ENCODE results near the gene TSEN15.

TSEN15 gene

GRCh38 chr1:184050636-184051035 lies 894 bp upstream of the TSEN15 start:
- peak overlapping the region; percentile 90 to 93 for H3K4me3 ChIP-seq (ENCODE audit: low read length in 2 of 2)
- peaks cover 0 to 6% of the 10 kb centered on the region in 2 donors for H3K27me3 ChIP-seq (ENCODE audit: control insufficient read depth in 2 of 2, insufficient read depth in 2 of 2, low read length in 2 of 2)
- peak overlapping the region in 1 of 2 donors; percentile 79 for H3K9ac ChIP-seq (ENCODE audit: low read depth in 1 of 2, low read length in 2 of 2)
- no peaks in the 10 kb centered on the region for H3K9me3 ChIP-seq (ENCODE audit: control insufficient read depth in 2 of 2, low read length in 2 of 2)
- peaks cover 8 to 10% of the 10 kb centered on the region in 2 donors for H3K4me1 ChIP-seq (ENCODE audit: control insufficient read depth in 2 of 2, insufficient read depth in 2 of 2, low read length in 2 of 2)
- no peak overlapping the region for H3K27ac ChIP-seq (ENCODE audit: low read depth in 2 of 2, low read length in 2 of 2)
- H3K36me3 ChIP-seq (ENCODE audit: control insufficient read depth in 2 of 2, insufficient read depth in 2 of 2, low read length in 2 of 2) = peaks cover 0 to 2% of the 10 kb centered on the region in 2 donors

DNA sequence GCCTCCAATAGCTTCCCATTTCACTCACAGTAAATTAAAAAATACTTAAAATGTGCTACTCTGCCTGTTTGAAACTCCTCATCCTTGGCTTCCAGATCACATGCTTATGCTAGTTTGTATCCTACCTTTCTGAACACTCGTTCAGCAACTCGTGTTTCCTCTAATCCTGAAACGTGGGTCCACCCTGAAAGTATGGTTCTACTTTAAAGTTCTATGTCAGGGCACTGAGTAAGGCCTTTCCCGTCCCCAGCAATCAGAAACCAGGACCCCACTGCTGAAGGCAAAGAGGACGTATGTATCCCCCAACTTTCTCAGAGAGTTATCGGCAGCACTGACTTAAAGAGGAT lies 419 bp upstream of the TSEN15 start:
- peak overlapping the region; percentile 24 to 49 for H3K27ac ChIP-seq (ENCODE audit: low read depth in 2 of 2, low read length in 2 of 2)
- peaks cover 8 to 10% of the 10 kb centered on the region in 2 donors for H3K4me1 ChIP-seq (ENCODE audit: control insufficient read depth in 2 of 2, insufficient read depth in 2 of 2, low read length in 2 of 2)
- H3K4me3 ChIP-seq (ENCODE audit: low read length in 2 of 2) = peak overlapping the region; percentile 90 to 93
- H3K9me3 ChIP-seq (ENCODE audit: control insufficient read depth in 2 of 2, low read length in 2 of 2) = no peaks in the 10 kb centered on the region
- peak overlapping the region; percentile 61 to 79 for H3K9ac ChIP-seq (ENCODE audit: low read depth in 1 of 2, low read length in 2 of 2)
- peaks cover 0 to 6% of the 10 kb centered on the region in 2 donors for H3K27me3 ChIP-seq (ENCODE audit: control insufficient read depth in 2 of 2, insufficient read depth in 2 of 2, low read length in 2 of 2)
- peaks cover 0 to 2% of the 10 kb centered on the region in 2 donors for H3K36me3 ChIP-seq (ENCODE audit: control insufficient read depth in 2 of 2, insufficient read depth in 2 of 2, low read length in 2 of 2)

DNA sequence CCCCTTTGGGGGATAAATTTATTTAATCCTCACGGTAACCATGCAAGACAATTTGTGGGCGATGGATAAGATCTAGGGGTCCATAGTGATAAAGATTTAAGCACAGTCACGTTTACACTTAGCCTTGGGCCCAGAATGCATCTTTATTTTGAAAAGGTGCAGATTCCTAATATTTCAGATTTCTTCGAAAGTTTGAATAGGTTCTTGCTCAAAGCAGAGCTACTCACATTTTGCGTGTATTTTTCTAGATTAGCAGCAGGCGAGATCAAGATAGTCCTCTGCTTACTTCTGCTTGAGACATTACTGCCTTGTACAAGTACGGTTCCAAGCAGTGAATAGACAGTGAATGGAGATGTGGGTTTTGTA lies 647 bp downstream of the TSEN15 start:
- Histone ChIP-seq H3K27ac (ENCODE audit: low read depth in 2 of 2, low read length in 2 of 2) (peak overlapping the region in 1 of 2 donors; percentile 69), H3K9me3 (ENCODE audit: control insufficient read depth in 2 of 2, low read length in 2 of 2) (no peaks in the 10 kb centered on the region)

DNA sequence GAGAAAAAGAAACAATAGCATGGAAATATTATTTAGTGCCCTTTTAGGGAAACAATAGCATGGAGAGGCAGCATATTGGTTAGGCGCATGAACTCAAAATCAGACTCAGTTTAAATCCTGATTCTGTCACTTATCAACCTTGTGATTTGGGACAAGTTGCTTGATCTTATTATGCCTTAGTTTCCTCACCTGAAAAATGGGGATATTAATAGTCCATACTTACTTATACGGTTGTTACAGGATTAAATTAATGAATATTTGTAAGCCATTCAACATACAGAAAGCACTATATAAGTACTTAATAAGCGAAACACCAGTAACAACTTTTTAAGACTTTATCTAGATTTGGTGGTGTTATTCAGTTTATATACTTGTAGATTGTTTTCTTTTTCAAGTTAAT lies 1.2 kb downstream of the TSEN15 start:
- Histone ChIP-seq H3K9ac (ENCODE audit: low read depth in 1 of 2, low read length in 2 of 2) (no peak overlapping the region), H3K4me1 (ENCODE audit: control insufficient read depth in 2 of 2, insufficient read depth in 2 of 2, low read length in 2 of 2) (peaks cover 8 to 10% of the 10 kb centered on the region in 2 donors), H3K4me3 (ENCODE audit: low read length in 2 of 2) (peak overlapping the region; percentile 90 to 93), H3K9me3 (ENCODE audit: control insufficient read depth in 2 of 2, low read length in 2 of 2) (no peaks in the 10 kb centered on the region), H3K36me3 (ENCODE audit: control insufficient read depth in 2 of 2, insufficient read depth in 2 of 2, low read length in 2 of 2) (peaks cover 0 to 2% of the 10 kb centered on the region in 2 donors), H3K27ac (ENCODE audit: low read depth in 2 of 2, low read length in 2 of 2) (no peak overlapping the region), H3K27me3 (ENCODE audit: control insufficient read depth in 2 of 2, insufficient read depth in 2 of 2, low read length in 2 of 2) (peaks cover 0 to 6% of the 10 kb centered on the region in 2 donors)

More for the DNA sequence above, 647 bp downstream of the TSEN15 start:
- peaks cover 0 to 2% of the 10 kb centered on the region in 2 donors for H3K36me3 ChIP-seq (ENCODE audit: control insufficient read depth in 2 of 2, insufficient read depth in 2 of 2, low read length in 2 of 2)
- H3K4me3 ChIP-seq (ENCODE audit: low read length in 2 of 2) = peak overlapping the region; percentile 90 to 93
- H3K4me1 ChIP-seq (ENCODE audit: control insufficient read depth in 2 of 2, insufficient read depth in 2 of 2, low read length in 2 of 2) = peaks cover 8 to 10% of the 10 kb centered on the region in 2 donors
- H3K9ac ChIP-seq (ENCODE audit: low read depth in 1 of 2, low read length in 2 of 2) = peak overlapping the region; percentile 75 to 79
- H3K27me3 ChIP-seq (ENCODE audit: control insufficient read depth in 2 of 2, insufficient read depth in 2 of 2, low read length in 2 of 2) = peaks cover 0 to 6% of the 10 kb centered on the region in 2 donors

DNA sequence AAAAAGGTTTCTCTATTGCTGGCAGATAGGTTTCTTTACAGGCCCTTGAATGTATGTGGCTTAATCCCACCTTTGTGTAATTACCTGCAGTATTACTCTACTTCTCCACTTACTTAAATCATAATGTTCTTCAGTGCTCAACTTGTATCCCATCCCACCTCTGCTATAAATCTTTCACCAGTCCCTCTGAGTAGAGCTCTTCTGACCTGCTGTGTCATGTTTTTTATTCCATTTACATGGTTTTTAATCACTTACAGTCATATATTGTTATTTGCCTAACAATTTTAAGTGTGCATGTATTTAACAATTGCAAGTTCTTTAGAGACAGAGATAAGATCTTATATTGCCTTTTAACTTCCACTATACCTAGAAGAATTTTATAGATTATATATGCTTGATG lies 2.4 kb downstream of the TSEN15 start:
- Histone ChIP-seq H3K36me3 (ENCODE audit: control insufficient read depth in 2 of 2, insufficient read depth in 2 of 2, low read length in 2 of 2) (peaks cover 0 to 2% of the 10 kb centered on the region in 2 donors), H3K9me3 (ENCODE audit: control insufficient read depth in 2 of 2, low read length in 2 of 2) (no peaks in the 10 kb centered on the region)

GRCh38 chr1:184056921-184057555 lies 5.5 kb downstream of the TSEN15 start:
- no peaks in the 10 kb centered on the region for H3K27me3 ChIP-seq (ENCODE audit: control insufficient read depth in 2 of 2, insufficient read depth in 2 of 2, low read length in 2 of 2)
- no peak overlapping the region for H3K4me3 ChIP-seq (ENCODE audit: low read length in 2 of 2)
- H3K9ac ChIP-seq (ENCODE audit: low read depth in 1 of 2, low read length in 2 of 2) = no peak overlapping the region
- H3K36me3 ChIP-seq (ENCODE audit: control insufficient read depth in 2 of 2, insufficient read depth in 2 of 2, low read length in 2 of 2) = peaks cover 0 to 2% of the 10 kb centered on the region in 2 donors
- no peak overlapping the region for H3K27ac ChIP-seq (ENCODE audit: low read depth in 2 of 2, low read length in 2 of 2)
- H3K9me3 ChIP-seq (ENCODE audit: control insufficient read depth in 2 of 2, low read length in 2 of 2) = no peaks in the 10 kb centered on the region
- peaks cover 6% of the 10 kb centered on the region in 2 donors for H3K4me1 ChIP-seq (ENCODE audit: control insufficient read depth in 2 of 2, insufficient read depth in 2 of 2, low read length in 2 of 2)

More for the DNA sequence above, 2.4 kb downstream of the TSEN15 start:
- no peak overlapping the region for H3K27ac ChIP-seq (ENCODE audit: low read depth in 2 of 2, low read length in 2 of 2)
- no peak overlapping the region for H3K9ac ChIP-seq (ENCODE audit: low read depth in 1 of 2, low read length in 2 of 2)
- no peak overlapping the region for H3K4me3 ChIP-seq (ENCODE audit: low read length in 2 of 2)
- H3K27me3 ChIP-seq (ENCODE audit: control insufficient read depth in 2 of 2, insufficient read depth in 2 of 2, low read length in 2 of 2) = peaks cover 0 to 6% of the 10 kb centered on the region in 2 donors
- H3K4me1 ChIP-seq (ENCODE audit: control insufficient read depth in 2 of 2, insufficient read depth in 2 of 2, low read length in 2 of 2) = peaks cover 8 to 10% of the 10 kb centered on the region in 2 donors

- H3K4me1 ChIP-seq (ENCODE audit: control insufficient read depth in 2 of 2, insufficient read depth in 2 of 2, low read length in 2 of 2) = no peaks in the 10 kb centered on the region
- H3K9ac ChIP-seq (ENCODE audit: low read depth in 1 of 2, low read length in 2 of 2) = no peak overlapping the region
- H3K36me3 ChIP-seq (ENCODE audit: control insufficient read depth in 2 of 2, insufficient read depth in 2 of 2, low read length in 2 of 2) = peaks cover 0 to 2% of the 10 kb centered on the region in 2 donors
- no peaks in the 10 kb centered on the region for H3K9me3 ChIP-seq (ENCODE audit: control insufficient read depth in 2 of 2, low read length in 2 of 2)
- H3K4me3 ChIP-seq (ENCODE audit: low read length in 2 of 2) = no peak overlapping the region
- H3K27ac ChIP-seq (ENCODE audit: low read depth in 2 of 2, low read length in 2 of 2) = no peak overlapping the region
- H3K27me3 ChIP-seq (ENCODE audit: control insufficient read depth in 2 of 2, insufficient read depth in 2 of 2, low read length in 2 of 2) = no peaks in the 10 kb centered on the region
Observed at GRCh38 chr1:184059887-184060286, 8.4 kb downstream of the TSEN15 start.

DNA sequence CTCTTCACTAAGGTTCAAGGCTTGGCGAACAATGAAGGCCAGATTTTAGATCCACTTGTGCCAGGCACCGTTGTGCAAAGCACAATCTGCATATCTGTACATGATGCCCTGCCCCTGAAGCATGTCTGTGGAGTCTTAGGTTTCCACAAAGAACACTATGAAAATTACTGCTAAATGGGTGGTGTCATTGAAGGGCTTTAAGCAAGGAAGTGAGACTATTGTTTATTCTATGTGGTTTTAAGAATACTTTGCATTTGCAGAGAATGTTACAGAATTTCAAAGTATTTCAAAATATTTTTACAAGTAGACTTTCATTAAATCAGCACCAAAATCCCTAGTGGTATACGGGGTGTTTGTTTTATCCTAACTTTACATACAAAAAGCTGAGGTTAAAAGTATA lies 8.8 kb downstream of the TSEN15 start:
- Histone ChIP-seq H3K27ac (ENCODE audit: low read depth in 2 of 2, low read length in 2 of 2) (no peak overlapping the region), H3K36me3 (ENCODE audit: control insufficient read depth in 2 of 2, insufficient read depth in 2 of 2, low read length in 2 of 2) (no peaks in the 10 kb centered on the region), H3K9me3 (ENCODE audit: control insufficient read depth in 2 of 2, low read length in 2 of 2) (no peaks in the 10 kb centered on the region), H3K9ac (ENCODE audit: low read depth in 1 of 2, low read length in 2 of 2) (no peak overlapping the region), H3K27me3 (ENCODE audit: control insufficient read depth in 2 of 2, insufficient read depth in 2 of 2, low read length in 2 of 2) (no peaks in the 10 kb centered on the region), H3K4me3 (ENCODE audit: low read length in 2 of 2) (no peak overlapping the region), H3K4me1 (ENCODE audit: control insufficient read depth in 2 of 2, insufficient read depth in 2 of 2, low read length in 2 of 2) (no peaks in the 10 kb centered on the region)

- Histone ChIP-seq H3K27ac (ENCODE audit: low read depth in 2 of 2, low read length in 2 of 2) (no peak overlapping the region), H3K27me3 (ENCODE audit: control insufficient read depth in 2 of 2, insufficient read depth in 2 of 2, low read length in 2 of 2) (no peaks in the 10 kb centered on the region), H3K9ac (ENCODE audit: low read depth in 1 of 2, low read length in 2 of 2) (no peak overlapping the region), H3K36me3 (ENCODE audit: control insufficient read depth in 2 of 2, insufficient read depth in 2 of 2, low read length in 2 of 2) (no peaks in the 10 kb centered on the region), H3K4me1 (ENCODE audit: control insufficient read depth in 2 of 2, insufficient read depth in 2 of 2, low read length in 2 of 2) (no peaks in the 10 kb centered on the region), H3K4me3 (ENCODE audit: low read length in 2 of 2) (no peak overlapping the region), H3K9me3 (ENCODE audit: control insufficient read depth in 2 of 2, low read length in 2 of 2) (no peaks in the 10 kb centered on the region)
Observed at GRCh38 chr1:184061396-184062003, 10.0 kb downstream of the TSEN15 start.

DNA sequence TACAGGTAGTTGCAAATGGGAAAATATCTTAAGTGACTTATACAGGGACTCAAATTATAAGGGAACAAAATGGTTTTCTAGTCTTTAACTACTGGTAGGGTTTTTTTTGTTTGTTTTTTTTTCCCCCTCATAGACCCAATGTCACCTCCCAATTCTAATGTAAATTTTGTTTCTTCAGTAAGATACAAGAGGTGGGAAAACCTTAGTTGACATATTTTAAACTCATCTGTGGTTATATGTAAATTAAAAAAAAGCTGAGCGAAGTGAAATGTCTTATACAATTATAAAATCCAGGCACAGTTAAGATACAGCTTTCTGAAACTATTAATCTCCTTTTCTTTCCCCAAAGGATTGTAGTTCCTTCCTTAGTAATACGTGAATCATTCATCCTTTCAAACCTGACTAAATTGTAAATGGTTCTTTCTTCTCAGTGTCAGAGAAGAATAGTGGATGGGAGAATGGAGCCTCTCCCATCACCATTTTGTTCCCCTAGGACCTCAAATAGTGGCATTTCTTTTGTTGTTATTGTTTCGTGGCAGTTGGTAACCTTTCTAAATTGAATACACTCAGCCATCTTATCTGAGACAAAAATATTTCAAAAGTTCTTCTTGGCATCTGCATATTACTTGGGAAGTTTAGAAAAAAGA lies 11.2 kb downstream of the TSEN15 start:
- Histone ChIP-seq H3K36me3 (ENCODE audit: control insufficient read depth in 2 of 2, insufficient read depth in 2 of 2, low read length in 2 of 2) (no peaks in the 10 kb centered on the region), H3K9me3 (ENCODE audit: control insufficient read depth in 2 of 2, low read length in 2 of 2) (no peaks in the 10 kb centered on the region), H3K4me3 (ENCODE audit: low read length in 2 of 2) (no peak overlapping the region), H3K4me1 (ENCODE audit: control insufficient read depth in 2 of 2, insufficient read depth in 2 of 2, low read length in 2 of 2) (no peaks in the 10 kb centered on the region), H3K27me3 (ENCODE audit: control insufficient read depth in 2 of 2, insufficient read depth in 2 of 2, low read length in 2 of 2) (no peaks in the 10 kb centered on the region), H3K9ac (ENCODE audit: low read depth in 1 of 2, low read length in 2 of 2) (no peak overlapping the region), H3K27ac (ENCODE audit: low read depth in 2 of 2, low read length in 2 of 2) (no peak overlapping the region)

Data from mucosa of rectum (tissue), 2 donors.